ENCODE measurements around the gene C1QTNF9B. TPM values are rescaled to one million over a fixed set of nuclear protein-coding genes. Genes with fewer than 3 reads are reported as not detected.
"Not testable (repeated sequence)": the region's sequence is repeated elsewhere in the genome, so short reads cannot be mapped to it uniquely, and the experiment has no call there.

C1QTNF9B gene
- total RNA-seq, 2 experiments from 2014 or later: not detected

DNA sequence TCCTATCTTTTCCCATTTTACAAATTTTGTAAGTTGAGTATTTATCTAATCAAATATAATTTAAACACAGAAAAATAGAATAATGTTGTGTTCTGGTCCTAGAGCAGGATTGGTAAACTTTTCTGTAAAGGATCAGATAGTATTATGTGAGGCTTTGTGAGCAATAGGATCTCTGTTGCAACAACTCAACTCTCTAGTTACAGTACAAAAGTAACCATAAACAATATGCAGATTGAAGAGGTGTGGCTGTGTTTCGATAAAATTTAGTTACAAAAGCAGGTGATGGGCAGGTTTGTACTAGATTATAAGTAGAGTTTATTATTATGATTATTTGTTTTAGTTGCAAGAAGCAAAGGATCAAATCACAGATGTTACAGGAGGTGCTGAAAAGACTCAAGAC, 15.2 kb upstream of the C1QTNF9B start:
- Mint-ChIP-seq H3K27ac (no peak overlapping the region), H3K9me3 (no peaks in the 10 kb centered on the region), H3K4me1 (peaks cover 5% of the 10 kb centered on the region), H3K4me3 (no peak overlapping the region), H3K27me3 (peaks cover 44% of the 10 kb centered on the region), H3K36me3 (no peaks in the 10 kb centered on the region)
- POLR2A ChIA-PET: no interaction called here
- no peak for DNase-seq
- ATAC-seq (ENCODE audit: low read depth): no peak

- no peaks in the 10 kb centered on the region for H3K36me3 Mint-ChIP-seq
- H3K4me3 Mint-ChIP-seq: no peak overlapping the region
- POLR2A ChIA-PET: no interaction called here
- ATAC-seq (ENCODE audit: low read depth) (no peak), DNase-seq (no peak)
- peaks cover 5% of the 10 kb centered on the region for H3K4me1 Mint-ChIP-seq
- no peaks in the 10 kb centered on the region for H3K9me3 Mint-ChIP-seq
- H3K27ac Mint-ChIP-seq: no peak overlapping the region
- peaks cover 45% of the 10 kb centered on the region for H3K27me3 Mint-ChIP-seq
Measured at GRCh38 chr13:23909606-23910005, 12.3 kb upstream of the C1QTNF9B start.

- Mint-ChIP-seq H3K4me1 (peaks cover 2% of the 10 kb centered on the region), H3K27ac (no peak overlapping the region), H3K4me3 (no peak overlapping the region), H3K9me3 (no peaks in the 10 kb centered on the region), H3K27me3 (peaks cover 53% of the 10 kb centered on the region), H3K36me3 (no peaks in the 10 kb centered on the region)
- POLR2A ChIA-PET: no interaction called here
- ATAC-seq (ENCODE audit: low read depth) (no peak), DNase-seq (no peak)
Measured at GRCh38 chr13:23905766-23906165, 8.5 kb upstream of the C1QTNF9B start.

DNA sequence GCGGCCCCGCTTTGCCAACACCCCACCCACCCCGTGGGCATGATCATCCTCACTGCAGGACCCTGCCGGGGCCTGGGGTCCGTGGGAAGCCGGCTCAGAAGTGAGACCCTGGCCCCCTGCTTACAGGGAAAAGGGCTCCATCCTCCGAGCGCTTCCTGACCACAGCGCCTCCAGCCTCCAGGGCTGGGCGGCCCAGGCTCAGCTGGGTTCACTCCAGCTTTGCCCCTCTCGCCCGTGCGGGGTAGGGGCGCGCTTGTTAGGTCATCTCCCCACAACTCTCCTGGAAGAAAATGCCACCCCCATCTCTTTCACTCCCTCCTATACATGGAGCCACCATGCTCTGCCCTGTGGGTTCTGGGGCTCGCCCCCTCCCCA, 6.6 kb upstream of the C1QTNF9B start:
- POLR2A ChIA-PET: no interaction called here
- H3K4me1 Mint-ChIP-seq: peaks cover 8% of the 10 kb centered on the region
- no peak for ATAC-seq (ENCODE audit: low read depth)
- no peak for DNase-seq
- no peaks in the 10 kb centered on the region for H3K9me3 Mint-ChIP-seq
- H3K36me3 Mint-ChIP-seq: no peaks in the 10 kb centered on the region
- no peak overlapping the region for H3K4me3 Mint-ChIP-seq
- H3K27ac Mint-ChIP-seq: no peak overlapping the region
- peaks cover 53% of the 10 kb centered on the region for H3K27me3 Mint-ChIP-seq

- Mint-ChIP-seq H3K36me3 (no peaks in the 10 kb centered on the region), H3K27ac (no peak overlapping the region), H3K27me3 (peaks cover 53% of the 10 kb centered on the region), H3K4me1 (peaks cover 8% of the 10 kb centered on the region), H3K9me3 (no peaks in the 10 kb centered on the region), H3K4me3 (no peak overlapping the region)
- DNase-seq (peak; percentile 33), ATAC-seq (ENCODE audit: low read depth) (no peak)
- POLR2A ChIA-PET: no interaction called here
Measured at GRCh38 chr13:23902975-23903905, 5.9 kb upstream of the C1QTNF9B start.

DNA sequence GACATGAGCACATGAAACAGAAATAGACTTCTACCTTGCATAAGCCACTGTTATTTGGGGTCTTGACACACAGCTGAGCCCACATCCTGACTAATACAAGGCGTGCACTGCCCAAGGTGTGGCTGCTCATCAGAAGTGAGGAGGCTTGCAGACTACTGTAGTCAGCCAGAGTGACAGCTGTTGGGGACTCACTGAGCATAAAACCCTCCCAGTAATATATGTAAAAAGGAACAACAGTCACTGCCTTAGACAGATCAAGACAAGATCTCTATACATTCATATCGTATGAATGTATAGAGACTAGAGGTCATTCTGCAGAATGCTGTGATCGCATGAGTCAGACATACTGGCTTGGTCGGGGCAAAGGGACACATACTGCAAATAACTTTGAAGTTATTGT, 4.1 kb upstream of the C1QTNF9B start:
- ATAC-seq (ENCODE audit: low read depth) (no peak), DNase-seq (no peak)
- no peaks in the 10 kb centered on the region for H3K36me3 Mint-ChIP-seq
- POLR2A ChIA-PET: no interaction called here
- H3K9me3 Mint-ChIP-seq: no peaks in the 10 kb centered on the region
- H3K27ac Mint-ChIP-seq: no peak overlapping the region
- peaks cover 8% of the 10 kb centered on the region for H3K4me1 Mint-ChIP-seq
- no peak overlapping the region for H3K4me3 Mint-ChIP-seq
- H3K27me3 Mint-ChIP-seq: peaks cover 46% of the 10 kb centered on the region

- no peaks in the 10 kb centered on the region for H3K9me3 Mint-ChIP-seq
- H3K27ac Mint-ChIP-seq: no peak overlapping the region
- H3K4me1 Mint-ChIP-seq: peaks cover 8% of the 10 kb centered on the region
- no peak overlapping the region for H3K4me3 Mint-ChIP-seq
- H3K27me3 Mint-ChIP-seq: peaks cover 35% of the 10 kb centered on the region
- no peak for DNase-seq
- peak; percentile 63 for ATAC-seq (ENCODE audit: low read depth)
- POLR2A ChIA-PET: no interaction called here
- no peaks in the 10 kb centered on the region for H3K36me3 Mint-ChIP-seq
Measured at GRCh38 chr13:23899555-23899954, 2.3 kb upstream of the C1QTNF9B start.

- DNase-seq (no peak), ATAC-seq (ENCODE audit: low read depth) (no peak)
- no peak overlapping the region for H3K4me3 Mint-ChIP-seq
- peaks cover 25% of the 10 kb centered on the region for H3K27me3 Mint-ChIP-seq
- H3K9me3 Mint-ChIP-seq: no peaks in the 10 kb centered on the region
- POLR2A ChIA-PET: no interaction called here
- peaks cover 8% of the 10 kb centered on the region for H3K4me1 Mint-ChIP-seq
- no peaks in the 10 kb centered on the region for H3K36me3 Mint-ChIP-seq
- H3K27ac Mint-ChIP-seq: no peak overlapping the region
Measured at GRCh38 chr13:23898101-23898500, 799 bp upstream of the C1QTNF9B start.

GRCh38 chr13:23894746-23895145, 2.6 kb downstream of the C1QTNF9B start:
- H3K4me3 Mint-ChIP-seq; H3K27ac Mint-ChIP-seq; ATAC-seq (ENCODE audit: low read depth); POLR2A ChIA-PET; H3K36me3 Mint-ChIP-seq; H3K9me3 Mint-ChIP-seq; DNase-seq; H3K27me3 Mint-ChIP-seq; H3K4me1 Mint-ChIP-seq: not testable (repeated sequence)

DNA sequence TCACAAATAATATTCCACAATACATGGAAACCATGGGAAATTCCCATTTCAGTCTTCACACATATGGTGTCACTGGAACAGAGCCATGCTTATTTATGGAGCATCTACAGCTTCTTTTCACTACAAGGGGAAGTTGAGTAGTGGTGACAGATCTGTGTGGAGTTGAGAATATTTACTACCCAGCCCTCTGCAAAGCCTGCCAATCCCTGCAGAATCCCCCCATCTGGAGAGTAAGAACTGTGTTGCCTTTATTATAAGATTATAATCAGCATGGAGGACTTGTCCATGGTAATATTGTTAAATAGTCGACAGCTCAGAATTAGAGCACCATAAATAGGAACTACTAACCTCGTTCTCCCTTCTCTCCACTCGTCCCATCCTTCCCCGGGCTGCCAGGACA, 3.5 kb downstream of the C1QTNF9B start:
- H3K27me3 Mint-ChIP-seq; ATAC-seq (ENCODE audit: low read depth); H3K4me3 Mint-ChIP-seq; DNase-seq; POLR2A ChIA-PET; H3K36me3 Mint-ChIP-seq; H3K27ac Mint-ChIP-seq; H3K9me3 Mint-ChIP-seq; H3K4me1 Mint-ChIP-seq: not testable (repeated sequence)

DNA sequence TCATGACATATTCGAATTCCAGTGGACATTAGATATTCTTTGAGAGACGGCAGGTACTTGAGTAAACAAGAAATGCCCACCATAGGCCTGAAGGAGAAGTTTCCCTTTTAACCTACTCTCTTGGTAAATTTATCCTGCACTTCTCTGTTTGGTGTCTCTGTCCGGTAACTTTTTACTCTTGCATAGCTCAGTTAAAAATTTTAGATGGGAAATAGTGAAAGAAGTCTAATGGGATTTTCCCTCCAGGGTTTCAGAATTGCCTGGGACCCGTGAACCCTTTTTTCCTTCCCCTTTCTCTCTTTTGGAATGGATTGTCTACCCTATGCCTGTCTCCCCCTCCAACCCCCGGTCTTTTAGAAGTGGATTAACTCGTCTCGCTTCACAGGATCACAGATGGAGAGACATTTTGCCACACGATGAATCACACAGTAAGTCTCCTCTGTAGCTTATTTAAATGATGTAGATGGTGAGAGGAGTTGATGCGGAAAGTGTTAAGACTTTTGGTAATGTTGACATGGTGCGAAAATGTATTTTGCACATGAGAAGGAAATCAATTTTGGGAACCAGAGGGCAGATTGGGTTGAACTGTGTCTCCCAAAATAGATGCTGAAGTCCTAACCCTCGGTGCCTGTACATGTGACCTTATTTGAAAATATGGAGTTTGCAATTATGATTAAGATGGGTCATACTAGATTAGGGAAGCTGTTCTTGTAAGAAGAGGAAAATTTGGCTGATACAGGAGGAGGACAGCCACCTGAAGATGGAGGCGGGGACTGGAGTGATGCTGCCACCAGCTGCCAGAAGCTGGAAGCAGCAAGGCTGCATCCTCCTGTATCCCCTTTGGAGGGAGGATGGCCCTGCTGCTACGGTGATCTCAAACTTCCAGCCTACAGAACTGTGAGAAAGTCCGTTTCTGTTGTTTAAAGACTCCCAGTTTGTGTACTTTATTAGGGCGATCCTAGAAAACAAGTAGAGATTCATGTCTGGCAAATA, 7.4 kb downstream of the C1QTNF9B start:
- peak overlapping the region; percentile 92 for H3K4me3 Mint-ChIP-seq
- no peak for ATAC-seq (ENCODE audit: low read depth)
- no peak for DNase-seq
- H3K27ac Mint-ChIP-seq: peak overlapping the region; percentile 78
- H3K27me3 Mint-ChIP-seq: peaks cover 2% of the 10 kb centered on the region
- no peaks in the 10 kb centered on the region for H3K9me3 Mint-ChIP-seq
- POLR2A ChIA-PET: no interaction called here
- peaks cover 16% of the 10 kb centered on the region for H3K4me1 Mint-ChIP-seq
- H3K36me3 Mint-ChIP-seq: peaks cover 2% of the 10 kb centered on the region

DNA sequence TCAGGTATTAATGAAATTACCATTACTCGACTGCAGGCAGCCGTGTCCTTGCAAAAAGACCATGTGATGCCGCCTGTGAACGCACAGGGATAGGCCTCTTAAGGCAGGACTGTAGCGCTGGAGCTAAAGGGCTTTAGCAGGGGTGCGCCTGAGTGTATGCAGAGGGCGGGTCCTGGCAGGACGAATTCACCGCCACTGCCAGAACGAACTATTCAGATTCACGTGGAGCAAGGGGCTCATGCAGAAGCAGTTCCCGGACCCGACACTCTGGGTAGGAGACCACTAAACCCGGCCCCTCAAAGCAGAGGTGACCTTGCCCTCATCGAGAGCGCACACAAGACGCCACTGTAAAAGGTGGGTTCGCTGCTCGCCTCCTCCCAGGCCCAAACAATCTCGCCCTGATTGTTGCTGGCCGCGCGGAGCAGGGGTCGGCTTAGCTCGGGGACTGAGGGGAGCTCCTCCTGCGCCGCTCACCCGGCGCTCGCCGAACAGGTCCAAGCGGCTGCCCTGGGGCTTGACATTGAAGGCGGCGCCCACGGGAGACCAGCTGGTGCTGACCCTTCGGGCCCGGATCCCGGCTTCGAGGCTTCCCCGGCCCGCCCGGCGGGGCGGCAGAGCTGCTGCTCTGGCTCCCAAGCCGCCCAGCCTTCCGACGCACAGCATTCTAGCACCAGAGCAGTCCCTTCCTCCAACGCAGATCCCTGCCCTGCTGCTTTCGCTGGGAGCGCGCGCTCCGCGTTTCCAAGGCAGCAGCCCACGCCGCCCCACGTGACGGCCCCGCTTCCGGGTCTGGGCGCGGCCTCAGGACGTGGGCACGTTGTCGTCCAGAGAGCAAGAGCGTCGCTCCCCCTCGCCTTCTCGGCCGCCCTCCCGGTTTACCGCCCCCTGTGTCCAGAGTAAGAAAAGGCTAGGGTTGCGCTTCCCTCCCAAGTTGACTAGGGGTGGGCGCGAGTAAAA, 8.4 kb downstream of the C1QTNF9B start, which contains the start of gene MIPEP:
TSS of gene MIPEP (minus strand) at position 743 of the 957 bp plus-strand sequence. CDS start at position 663, 80 bp downstream.
- Mint-ChIP-seq H3K4me1 (peaks cover 16% of the 10 kb centered on the region), H3K9me3 (no peaks in the 10 kb centered on the region), H3K4me3 (peak within 1 kb of the TSS; percentile 92), H3K27me3 (peaks cover 2% of the 10 kb centered on the region), H3K27ac (peak within 1 kb of the TSS; percentile 78), H3K36me3 (peaks cover 2% of the 10 kb centered on the region)
- POLR2A ChIA-PET: no interaction called here
- DNase-seq: peak; percentile 91
- ATAC-seq (ENCODE audit: low read depth): peak; percentile 93

DNA sequence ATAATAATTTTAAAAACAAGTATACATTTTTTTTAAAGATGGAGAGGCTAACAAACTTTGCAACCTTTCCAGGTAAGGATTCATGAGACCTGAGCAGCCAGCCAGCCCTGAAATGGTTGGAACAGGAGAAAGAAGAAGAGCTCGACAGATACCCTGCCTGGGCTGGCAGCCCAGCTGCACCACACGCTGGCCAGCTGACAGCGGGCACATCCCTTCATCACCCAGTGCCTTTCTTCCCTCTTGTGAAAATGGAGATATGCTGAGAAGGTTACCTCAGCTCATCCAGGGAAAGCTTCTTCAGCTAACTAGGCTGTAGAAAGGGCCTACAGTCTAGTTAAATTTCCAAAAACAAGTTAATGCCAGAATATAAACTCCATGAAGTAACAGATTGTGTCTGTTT, 12.9 kb downstream of the C1QTNF9B start:
- H3K4me1 Mint-ChIP-seq; H3K27me3 Mint-ChIP-seq; H3K9me3 Mint-ChIP-seq; ATAC-seq (ENCODE audit: low read depth); H3K4me3 Mint-ChIP-seq; POLR2A ChIA-PET; H3K27ac Mint-ChIP-seq; H3K36me3 Mint-ChIP-seq; DNase-seq: not testable (repeated sequence)
